Tibial artery (tissue), 4 donors: ENCODE results near the gene PLBD1.

ENCODE experiments used
- DNase-seq, 2 donors: peaks; one replicate each; pipeline ENCODE4 v3.0.0-alpha.2; 2019
- H3K27ac ChIP-seq, 2 donors: fragments of 200-600 bp; sonication (generic) in 1 of 2; 1 replicate in 1 of 2; 2 replicates in 1 of 2; pipeline ENCODE4 v1.5.1; 2018 to 2019; ENCODE audit warnings: mild to moderate bottlenecking in 1 of 2
- H3K27me3 ChIP-seq, 2 donors: fragments of 200-600 bp; sonication (generic) in 1 of 2; one replicate each; pipeline versions ENCODE4 v1.5.1 to v1.6.0; 2016 to 2019
- H3K36me3 ChIP-seq, 3 donors: fragments of 200-600 bp; sonication (generic) in 2 of 3; one replicate each; pipeline ENCODE4 v1.5.1; 2016 to 2019; ENCODE audit warnings: mild to moderate bottlenecking in 2 of 3
- H3K4me1 ChIP-seq, 4 donors: fragments of 200-600 bp; sonication (generic) in 2 of 4; 1 replicate in 3 of 4; 2 replicates in 1 of 4; pipeline ENCODE4 v1.5.1; 2016 to 2019
- H3K4me3 ChIP-seq, 2 donors: fragments of 200-600 bp; sonication (generic) in 1 of 2; 1 replicate in 1 of 2; 2 replicates in 1 of 2; pipeline ENCODE4 v1.5.1; 2018 to 2019; ENCODE audit warnings: mild to moderate bottlenecking in 2 of 2
- H3K9me3 ChIP-seq, 3 donors: fragments of 200-600 bp; sonication (generic) in 1 of 3; one replicate each; pipeline ENCODE4 v1.5.1; 2016 to 2019
- intact Hi-C: fragments of 100-400 bp; cut with DNase I; formaldehyde crosslinking; loops from one replicate; pipeline ENCODE4 v1.15.0; 2023; ENCODE audit warnings: low total_unique reads
- TF ChIP-seq, protein P1 (sequence below), 2 experiments: fragments of 200-600 bp in 1 of 2; fragments of 450-650 bp in 1 of 2; IDR thresholded peaks; one replicate each; pipeline ENCODE4 v1.5.1; 2017 to 2019; ENCODE audit warnings: antibody characterized with exemption in 2 of 2, mild to moderate bottlenecking in 1 of 2, moderate library complexity in 1 of 2

PLBD1 gene

DNA sequence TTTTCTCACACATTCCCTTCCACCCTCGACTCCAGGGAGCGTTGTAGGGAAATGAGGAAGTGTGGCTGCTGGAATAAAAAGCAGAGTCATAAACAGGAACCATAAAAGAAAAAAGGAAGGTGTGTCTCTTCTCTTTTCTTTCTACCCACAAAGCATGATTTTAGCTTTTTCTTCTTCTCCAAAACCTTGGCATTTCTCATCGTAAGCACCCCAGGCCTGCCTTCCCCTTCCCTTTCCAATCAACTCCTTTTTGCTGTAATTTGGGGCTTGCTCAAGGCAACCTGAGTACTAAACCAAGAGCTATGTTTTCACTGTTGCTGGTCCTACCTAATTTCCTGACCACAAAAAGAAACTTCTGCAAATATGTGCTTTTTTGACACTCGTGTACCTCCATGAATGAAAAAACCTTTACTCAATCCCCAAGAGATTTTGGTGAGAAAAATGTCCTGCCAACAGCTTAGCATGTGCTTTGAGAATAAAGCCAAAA lies 9.2 kb downstream of the PLBD1 start:
- H3K27ac ChIP-seq: no peak overlapping the region
- peaks cover 0 to 10% (median 6%) of the 10 kb centered on the region in 4 donors for H3K4me1 ChIP-seq
- DNase-seq: no peak
- H3K9me3 ChIP-seq: no peaks in the 10 kb centered on the region
- intact Hi-C loops: no loop called here
- TF ChIP-seq, protein P1, sequence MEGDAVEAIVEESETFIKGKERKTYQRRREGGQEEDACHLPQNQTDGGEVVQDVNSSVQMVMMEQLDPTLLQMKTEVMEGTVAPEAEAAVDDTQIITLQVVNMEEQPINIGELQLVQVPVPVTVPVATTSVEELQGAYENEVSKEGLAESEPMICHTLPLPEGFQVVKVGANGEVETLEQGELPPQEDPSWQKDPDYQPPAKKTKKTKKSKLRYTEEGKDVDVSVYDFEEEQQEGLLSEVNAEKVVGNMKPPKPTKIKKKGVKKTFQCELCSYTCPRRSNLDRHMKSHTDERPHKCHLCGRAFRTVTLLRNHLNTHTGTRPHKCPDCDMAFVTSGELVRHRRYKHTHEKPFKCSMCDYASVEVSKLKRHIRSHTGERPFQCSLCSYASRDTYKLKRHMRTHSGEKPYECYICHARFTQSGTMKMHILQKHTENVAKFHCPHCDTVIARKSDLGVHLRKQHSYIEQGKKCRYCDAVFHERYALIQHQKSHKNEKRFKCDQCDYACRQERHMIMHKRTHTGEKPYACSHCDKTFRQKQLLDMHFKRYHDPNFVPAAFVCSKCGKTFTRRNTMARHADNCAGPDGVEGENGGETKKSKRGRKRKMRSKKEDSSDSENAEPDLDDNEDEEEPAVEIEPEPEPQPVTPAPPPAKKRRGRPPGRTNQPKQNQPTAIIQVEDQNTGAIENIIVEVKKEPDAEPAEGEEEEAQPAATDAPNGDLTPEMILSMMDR (IDR thresholded peaks at IDR 0.05): no peak
- no peak overlapping the region for H3K4me3 ChIP-seq
- no peaks in the 10 kb centered on the region for H3K36me3 ChIP-seq
- H3K27me3 ChIP-seq: no peaks in the 10 kb centered on the region

DNA sequence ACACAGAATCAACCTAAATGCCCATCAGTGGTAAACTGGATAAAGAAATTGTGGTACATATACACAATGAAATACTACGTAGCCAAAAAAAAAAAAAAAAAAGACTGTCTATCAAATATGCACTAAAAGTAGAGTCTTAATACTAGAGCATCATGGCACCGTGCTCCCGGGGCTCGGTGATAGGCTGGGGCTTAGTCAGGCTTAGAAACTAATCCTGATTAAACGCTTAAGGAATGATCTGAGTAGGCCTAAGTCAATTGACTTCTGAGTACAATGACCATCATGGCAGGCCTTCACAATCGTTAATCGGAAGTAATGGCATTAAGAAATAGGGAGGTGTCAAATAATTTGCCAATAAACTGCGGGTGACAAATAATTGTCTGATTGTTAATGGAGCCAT lies 9.7 kb downstream of the PLBD1 start:
- peaks cover 0 to 10% (median 6%) of the 10 kb centered on the region in 4 donors for H3K4me1 ChIP-seq
- no peak overlapping the region for H3K4me3 ChIP-seq
- H3K27me3 ChIP-seq: no peaks in the 10 kb centered on the region
- intact Hi-C loops: no loop called here
- no peak overlapping the region for H3K27ac ChIP-seq
- no peak for DNase-seq
- H3K9me3 ChIP-seq: no peaks in the 10 kb centered on the region
- TF ChIP-seq, protein P1 (IDR thresholded peaks at IDR 0.05): no peak
- H3K36me3 ChIP-seq: no peaks in the 10 kb centered on the region

DNA sequence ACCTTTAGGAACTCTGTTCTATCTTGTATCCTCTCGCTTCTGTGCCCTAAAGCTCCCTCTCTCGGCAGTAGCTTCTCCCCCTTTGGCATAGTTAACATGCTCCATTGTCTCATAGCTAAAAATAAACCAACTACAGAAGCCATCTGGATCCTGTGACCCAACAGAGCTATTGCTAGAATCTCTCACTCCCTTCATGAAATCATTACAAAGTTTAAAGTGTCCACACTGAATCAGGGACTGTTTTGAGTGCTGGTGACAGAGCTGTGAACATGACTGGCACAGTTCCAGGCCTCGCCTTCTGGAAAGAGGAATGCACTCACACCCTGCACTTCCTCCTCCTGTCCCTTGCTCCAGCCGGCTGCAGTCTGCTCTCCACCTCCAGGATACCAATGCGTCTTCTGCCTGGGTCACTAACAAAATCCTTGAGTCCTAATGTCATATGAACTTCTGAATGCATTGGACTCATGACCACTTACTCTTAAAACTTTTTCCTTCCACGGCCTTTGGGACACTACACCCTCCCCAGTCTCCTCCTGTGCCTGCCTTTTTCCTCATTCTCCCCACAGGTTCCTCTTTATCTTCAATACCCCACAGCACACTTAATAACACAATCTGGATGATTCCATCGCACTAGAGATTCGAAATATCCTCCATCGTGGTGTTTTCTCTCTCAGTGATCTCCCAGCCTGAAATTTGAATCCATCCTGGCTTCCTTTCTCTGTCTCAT lies 13.2 kb downstream of the PLBD1 start:
- Histone ChIP-seq H3K9me3 (no peaks in the 10 kb centered on the region), H3K4me3 (no peak overlapping the region), H3K27me3 (no peaks in the 10 kb centered on the region), H3K4me1 (peaks cover 0 to 10% (median 6%) of the 10 kb centered on the region in 4 donors), H3K36me3 (no peaks in the 10 kb centered on the region), H3K27ac (no peak overlapping the region)
- TF ChIP-seq, protein P1 (IDR thresholded peaks at IDR 0.05): no peak
- intact Hi-C loops: no loop called here
- DNase-seq: peak; percentile 81 to 85

DNA sequence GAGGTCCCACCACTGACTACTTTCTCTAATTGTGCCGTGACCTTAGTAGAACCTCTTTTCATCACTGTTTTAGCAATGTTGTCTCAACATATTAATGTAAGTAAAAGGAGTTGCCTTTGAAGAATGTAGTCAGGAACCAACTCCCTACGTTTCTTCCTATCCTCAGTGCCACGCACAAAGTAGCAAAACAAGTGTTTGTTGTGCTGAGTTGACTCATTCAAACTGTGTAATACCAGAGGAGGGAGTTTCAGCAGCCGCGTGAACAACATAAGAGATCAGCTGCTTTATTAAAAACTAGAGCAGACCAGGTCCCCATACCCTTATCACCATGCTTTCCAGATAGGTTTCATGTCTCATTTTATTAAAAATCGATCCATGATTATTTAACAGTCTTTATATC lies 19.1 kb downstream of the PLBD1 start:
- intact Hi-C loops: no loop called here
- Histone ChIP-seq H3K27ac (no peak overlapping the region), H3K36me3 (no peaks in the 10 kb centered on the region), H3K9me3 (no peaks in the 10 kb centered on the region), H3K27me3 (no peaks in the 10 kb centered on the region), H3K4me3 (no peak overlapping the region), H3K4me1 (no peaks in the 10 kb centered on the region)
- TF ChIP-seq, protein P1 (IDR thresholded peaks at IDR 0.05): no peak
- no peak for DNase-seq

DNA sequence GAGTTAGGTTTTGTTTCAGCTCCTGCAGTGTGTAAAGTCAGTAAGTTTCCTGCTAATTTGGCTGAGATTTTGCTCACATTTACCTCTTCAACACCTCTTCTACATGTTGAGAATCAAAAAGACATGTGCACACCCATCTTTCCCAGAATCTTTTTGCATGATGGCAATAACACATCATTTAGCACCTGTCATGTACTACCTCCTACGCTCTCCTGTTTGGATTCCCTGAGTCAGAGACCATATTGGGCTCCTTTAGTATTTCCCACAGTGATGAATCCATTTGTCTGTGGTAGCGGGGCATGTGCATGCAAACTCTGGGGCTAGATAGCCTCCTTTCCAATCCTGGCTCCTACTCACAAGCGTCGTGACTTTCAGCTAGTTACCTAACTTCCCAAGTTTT lies 20.1 kb downstream of the PLBD1 start:
- no peak for DNase-seq
- no peaks in the 10 kb centered on the region for H3K27me3 ChIP-seq
- intact Hi-C loops: no loop called here
- TF ChIP-seq, protein P1 (IDR thresholded peaks at IDR 0.05): no peak
- no peak overlapping the region for H3K27ac ChIP-seq
- no peaks in the 10 kb centered on the region for H3K9me3 ChIP-seq
- no peak overlapping the region for H3K4me3 ChIP-seq
- H3K4me1 ChIP-seq: no peaks in the 10 kb centered on the region
- no peaks in the 10 kb centered on the region for H3K36me3 ChIP-seq
